Osteoblast (primary cell): ENCODE data around the gene ZFP2. TPM values are rescaled to one million over a fixed set of nuclear protein-coding genes. Genes with fewer than 3 reads are reported as not detected.

ENCODE experiments used
- DNase-seq: peaks from one replicate; pipeline ENCODE4 v3.0.0; 2011; ENCODE audit warnings: low spot score, mixed read lengths; ENCODE audit not compliant: insufficient read length; ENCODE audit errors: missing footprints
- H2AFZ ChIP-seq: 2 replicates; pipeline ENCODE4 v1.6.0; 2011; ENCODE audit warnings: mild to moderate bottlenecking, low read length
- H3K27ac ChIP-seq: 2 replicates; pipeline ENCODE4 v1.5.1; 2011; ENCODE audit warnings: mild to moderate bottlenecking, low read depth, low read length, moderate library complexity
- H3K27me3 ChIP-seq: 2 replicates; pipeline ENCODE4 v1.6.0; 2012; ENCODE audit warnings: mild to moderate bottlenecking, control low read depth, inconsistent platforms, low read length, moderate library complexity; ENCODE audit not compliant: insufficient read depth
- H3K36me3 ChIP-seq: 2 replicates; pipeline ENCODE4 v1.5.1; 2011; ENCODE audit warnings: mild to moderate bottlenecking, low read length, control low read depth, moderate library complexity; ENCODE audit not compliant: insufficient read depth
- H3K4me1 ChIP-seq: 2 replicates; pipeline ENCODE4 v1.5.1; 2011; ENCODE audit warnings: mild to moderate bottlenecking, low read length, control low read depth, moderate library complexity; ENCODE audit not compliant: insufficient read depth
- H3K4me2 ChIP-seq: 2 replicates; pipeline ENCODE4 v1.6.0; 2011; ENCODE audit warnings: mild to moderate bottlenecking, low read length; ENCODE audit not compliant: insufficient read depth
- H3K4me3 ChIP-seq: fragments of 200-600 bp; sonication (generic); 3 replicates; pipeline ENCODE4 v1.5.1; 2012; ENCODE audit warnings: mild to moderate bottlenecking, low read length, inconsistent platforms; ENCODE audit not compliant: insufficient read depth
- H3K79me2 ChIP-seq: 2 replicates; pipeline ENCODE4 v1.6.0; 2012; ENCODE audit warnings: mild to moderate bottlenecking, low read length, control low read depth, inconsistent platforms; ENCODE audit not compliant: insufficient read depth
- H3K9me3 ChIP-seq: 2 replicates; pipeline ENCODE4 v1.5.1; 2011; ENCODE audit warnings: low read depth, low read length, control low read depth
- H4K20me1 ChIP-seq: 2 replicates; pipeline ENCODE4 v1.6.0; 2012; ENCODE audit warnings: mild to moderate bottlenecking, low read length, control low read depth; ENCODE audit not compliant: insufficient read depth
- total RNA-seq: library from RNA; depleted of rRNA; stranded (reverse); fragments of >200 nt; gene quantifications from 2 replicates; pipeline ENCODE4 v1.2.3, GENCODE V29; 2012
- TF ChIP-seq, protein P1 (sequence below): IDR thresholded peaks from 2 replicates; pipeline ENCODE4 v1.5.1; 2011; ENCODE audit warnings: mild to moderate bottlenecking, low read depth, low read length, moderate library complexity; ENCODE audit errors: extremely low read depth

The ZFP2 gene
- total RNA-seq, 1 donor = 1.4 TPM

DNA sequence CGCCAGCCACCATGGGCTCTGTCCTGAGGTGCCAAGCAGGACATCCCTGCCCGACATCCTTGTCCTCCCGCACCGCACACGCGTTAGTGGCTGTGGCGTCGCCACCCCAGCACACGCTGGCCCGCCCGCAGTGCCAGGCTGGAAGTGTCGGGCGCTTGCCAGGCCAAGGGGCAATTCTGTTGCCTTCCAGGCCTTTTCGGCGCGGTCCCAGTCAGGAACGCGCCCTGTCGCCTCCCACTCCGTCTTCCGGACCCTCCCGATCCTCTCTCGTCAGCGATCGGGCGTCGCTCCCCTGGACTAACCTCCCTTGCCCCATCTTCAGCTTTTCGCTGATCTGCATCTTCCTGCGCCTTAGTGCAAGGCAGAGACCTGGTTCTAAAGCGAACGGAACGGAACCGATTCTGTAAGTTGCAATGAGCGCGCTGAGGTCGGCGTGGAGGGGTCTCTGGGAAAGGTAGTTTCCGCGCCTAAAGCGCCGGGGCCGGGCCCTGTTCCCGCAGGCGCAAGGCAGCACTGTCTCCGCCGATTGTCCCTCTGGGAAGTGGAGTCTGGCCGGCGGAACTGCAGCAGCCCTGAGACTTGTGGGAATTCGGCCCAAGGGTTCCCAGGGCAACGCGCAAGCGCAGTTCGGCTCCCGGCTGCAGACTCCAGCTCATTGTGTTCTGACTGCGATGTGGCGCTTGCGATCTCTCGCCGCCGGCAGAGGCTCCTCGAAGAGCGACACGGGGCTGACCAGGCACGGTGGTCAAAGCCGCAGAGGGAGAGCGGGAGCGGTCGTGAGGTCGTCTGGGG is 45.1 kb downstream of the ZFP2 start, which contains the start of gene ZNF454:
Gene ZNF454 (plus strand): TSS at position 630 of the 792 bp plus-strand sequence. CDS start 1,594 bp downstream, outside the sequence.
- TF ChIP-seq, protein P1, sequence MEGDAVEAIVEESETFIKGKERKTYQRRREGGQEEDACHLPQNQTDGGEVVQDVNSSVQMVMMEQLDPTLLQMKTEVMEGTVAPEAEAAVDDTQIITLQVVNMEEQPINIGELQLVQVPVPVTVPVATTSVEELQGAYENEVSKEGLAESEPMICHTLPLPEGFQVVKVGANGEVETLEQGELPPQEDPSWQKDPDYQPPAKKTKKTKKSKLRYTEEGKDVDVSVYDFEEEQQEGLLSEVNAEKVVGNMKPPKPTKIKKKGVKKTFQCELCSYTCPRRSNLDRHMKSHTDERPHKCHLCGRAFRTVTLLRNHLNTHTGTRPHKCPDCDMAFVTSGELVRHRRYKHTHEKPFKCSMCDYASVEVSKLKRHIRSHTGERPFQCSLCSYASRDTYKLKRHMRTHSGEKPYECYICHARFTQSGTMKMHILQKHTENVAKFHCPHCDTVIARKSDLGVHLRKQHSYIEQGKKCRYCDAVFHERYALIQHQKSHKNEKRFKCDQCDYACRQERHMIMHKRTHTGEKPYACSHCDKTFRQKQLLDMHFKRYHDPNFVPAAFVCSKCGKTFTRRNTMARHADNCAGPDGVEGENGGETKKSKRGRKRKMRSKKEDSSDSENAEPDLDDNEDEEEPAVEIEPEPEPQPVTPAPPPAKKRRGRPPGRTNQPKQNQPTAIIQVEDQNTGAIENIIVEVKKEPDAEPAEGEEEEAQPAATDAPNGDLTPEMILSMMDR = no peak
- peaks cover 11% of the 10 kb centered on the region for H3K9me3 ChIP-seq

DNA sequence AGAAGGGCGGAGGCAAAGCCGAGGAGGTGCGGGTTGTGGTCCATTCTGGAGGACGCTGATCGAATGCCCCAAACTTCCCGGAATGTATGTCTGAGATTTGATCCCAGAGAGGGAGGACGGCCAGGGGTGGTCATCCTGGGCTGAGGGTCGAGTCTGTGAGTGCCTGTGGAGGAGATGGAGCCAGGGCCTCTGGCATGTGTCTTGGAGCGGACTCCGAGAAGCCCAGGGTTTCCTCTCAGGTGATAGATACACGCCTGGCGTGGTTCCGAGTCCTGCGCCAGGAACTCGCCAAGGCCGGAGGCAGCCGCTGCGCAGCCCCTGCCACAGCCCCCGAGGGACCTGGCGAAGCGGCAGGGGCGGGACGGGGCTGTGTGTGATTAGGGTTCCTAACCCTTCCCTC is 45.6 kb downstream of the ZFP2 start:
- Histone ChIP-seq H3K4me2 (peak overlapping the region; percentile 74), H3K4me3 (peak overlapping the region; percentile 75), H3K79me2 (no peaks in the 10 kb centered on the region), H3K4me1 (no peaks in the 10 kb centered on the region), H3K27ac (peak overlapping the region; percentile 41), H3K36me3 (no peaks in the 10 kb centered on the region), H3K27me3 (no peaks in the 10 kb centered on the region), H4K20me1 (no peaks in the 10 kb centered on the region), H2AFZ (peak overlapping the region; percentile 91), H3K9me3 (peaks cover 8% of the 10 kb centered on the region)
- TF ChIP-seq, protein P1 = no peak
- DNase-seq = peak; percentile 82

More for the DNA sequence above, 45.1 kb downstream of the ZFP2 start, which contains the start of gene ZNF454:
- H3K36me3 ChIP-seq = no peaks in the 10 kb centered on the region
- no peaks in the 10 kb centered on the region for H4K20me1 ChIP-seq
- DNase-seq = peak; percentile 99
- H2AFZ ChIP-seq = peak within 1 kb of the TSS; percentile 91
- no peaks in the 10 kb centered on the region for H3K4me1 ChIP-seq
- H3K27ac ChIP-seq = peak within 1 kb of the TSS; percentile 41
- no peaks in the 10 kb centered on the region for H3K27me3 ChIP-seq
- H3K4me2 ChIP-seq = peak within 1 kb of the TSS; percentile 74
- H3K4me3 ChIP-seq = peak within 1 kb of the TSS; percentile 75
- no peaks in the 10 kb centered on the region for H3K79me2 ChIP-seq

- TF ChIP-seq, protein P1 = no peak
- no peaks in the 10 kb centered on the region for H3K4me1 ChIP-seq
- no peak overlapping the region for H3K4me2 ChIP-seq
- no peak overlapping the region for H3K27ac ChIP-seq
- H3K27me3 ChIP-seq = no peaks in the 10 kb centered on the region
- no peak overlapping the region for H2AFZ ChIP-seq
- H4K20me1 ChIP-seq = no peaks in the 10 kb centered on the region
- H3K9me3 ChIP-seq = peaks cover 58% of the 10 kb centered on the region
- no peaks in the 10 kb centered on the region for H3K79me2 ChIP-seq
- no peak for DNase-seq
- H3K4me3 ChIP-seq = no peak overlapping the region
- peaks cover 10% of the 10 kb centered on the region for H3K36me3 ChIP-seq
Observed at GRCh38 chr5:178965465-178966055, 69.8 kb downstream of the ZFP2 start.

DNA sequence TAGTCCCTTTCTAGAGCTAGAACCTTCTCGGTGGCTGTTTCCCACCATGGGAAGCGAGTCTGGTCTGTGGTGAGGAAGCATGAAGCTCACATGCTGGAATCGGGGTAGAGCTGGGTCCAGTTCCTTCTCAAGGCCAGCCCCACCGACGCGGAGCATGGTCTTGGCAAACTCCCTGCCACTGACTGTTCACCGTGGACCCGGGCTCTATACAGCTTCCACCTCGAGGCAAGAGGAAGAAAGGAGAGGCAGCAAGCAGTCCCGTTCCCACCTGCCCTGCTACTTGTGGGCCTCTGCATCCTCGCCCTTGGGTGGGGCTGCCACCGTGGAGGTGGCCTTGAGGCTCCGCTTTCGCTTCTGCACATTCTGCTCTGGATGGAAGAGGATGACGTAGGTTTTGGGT is 85.7 kb downstream of the ZFP2 start:
- TF ChIP-seq, protein P1 = no peak
- Histone ChIP-seq H3K4me3 (no peak overlapping the region), H3K27me3 (no peaks in the 10 kb centered on the region), H3K9me3 (peaks cover 5% of the 10 kb centered on the region), H3K79me2 (no peaks in the 10 kb centered on the region), H2AFZ (no peak overlapping the region), H3K27ac (no peak overlapping the region), H3K4me2 (no peak overlapping the region), H3K36me3 (no peaks in the 10 kb centered on the region), H3K4me1 (no peaks in the 10 kb centered on the region), H4K20me1 (no peaks in the 10 kb centered on the region)
- DNase-seq = peak; percentile 69
